ENCODE measurements around the gene FASTKD1. TPM values are rescaled to one million over a fixed set of nuclear protein-coding genes. Genes with fewer than 3 reads are reported as not detected.
"Not testable (repeated sequence)": the region's sequence is repeated elsewhere in the genome, so short reads cannot be mapped to it uniquely, and the experiment has no call there.

FASTKD1 gene
- total RNA-seq, 4 donors from 2014 or later, result 8.6 to 12.2 (median 10.6) TPM

GRCh38 chr2:169613876-169614275, 40.2 kb upstream of the FASTKD1 start:
- Histone ChIP-seq H3K27me3 (no peaks in the 10 kb centered on the region), H3K4me1 (no peaks in the 10 kb centered on the region), H3K36me3 (peaks cover 4 to 97% of the 10 kb centered on the region in 2 donors), H3K4me3 (no peak overlapping the region), H3K9me3 (no peaks in the 10 kb centered on the region), H3K27ac (no peak overlapping the region)
- WGBS, 2 donors (ENCODE audit: low coverage in 1 of 2), result 82 to 85% methylated on average over 2 of the region's 2 CpGs
- no peak for ATAC-seq
- TF ChIP-seq POLR2AphosphoS5 (IDR thresholded peaks at IDR 0.05) (no peak), EP300 (IDR thresholded peaks at IDR 0.05) (no peak), POLR2A (IDR thresholded peaks at IDR 0.05) (no peak)
- TF ChIP-seq, protein P1, sequence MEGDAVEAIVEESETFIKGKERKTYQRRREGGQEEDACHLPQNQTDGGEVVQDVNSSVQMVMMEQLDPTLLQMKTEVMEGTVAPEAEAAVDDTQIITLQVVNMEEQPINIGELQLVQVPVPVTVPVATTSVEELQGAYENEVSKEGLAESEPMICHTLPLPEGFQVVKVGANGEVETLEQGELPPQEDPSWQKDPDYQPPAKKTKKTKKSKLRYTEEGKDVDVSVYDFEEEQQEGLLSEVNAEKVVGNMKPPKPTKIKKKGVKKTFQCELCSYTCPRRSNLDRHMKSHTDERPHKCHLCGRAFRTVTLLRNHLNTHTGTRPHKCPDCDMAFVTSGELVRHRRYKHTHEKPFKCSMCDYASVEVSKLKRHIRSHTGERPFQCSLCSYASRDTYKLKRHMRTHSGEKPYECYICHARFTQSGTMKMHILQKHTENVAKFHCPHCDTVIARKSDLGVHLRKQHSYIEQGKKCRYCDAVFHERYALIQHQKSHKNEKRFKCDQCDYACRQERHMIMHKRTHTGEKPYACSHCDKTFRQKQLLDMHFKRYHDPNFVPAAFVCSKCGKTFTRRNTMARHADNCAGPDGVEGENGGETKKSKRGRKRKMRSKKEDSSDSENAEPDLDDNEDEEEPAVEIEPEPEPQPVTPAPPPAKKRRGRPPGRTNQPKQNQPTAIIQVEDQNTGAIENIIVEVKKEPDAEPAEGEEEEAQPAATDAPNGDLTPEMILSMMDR (IDR thresholded peaks at IDR 0.05), result no peak

- no peak for ATAC-seq
- 100% methylated on average over 1 of the region's 2 CpGs for WGBS, 2 donors (ENCODE audit: low coverage in 1 of 2)
Observed at GRCh38 chr2:169609264-169609663, 35.6 kb upstream of the FASTKD1 start.

GRCh38 chr2:169599568-169599967, 25.9 kb upstream of the FASTKD1 start:
- peaks cover 0 to 8% of the 10 kb centered on the region in 2 donors for H3K36me3 ChIP-seq
- no peaks in the 10 kb centered on the region for H3K27me3 ChIP-seq
- no peak overlapping the region for H3K27ac ChIP-seq
- no peak for ATAC-seq
- TF ChIP-seq POLR2A (IDR thresholded peaks at IDR 0.05) (no peak), POLR2AphosphoS5 (IDR thresholded peaks at IDR 0.05) (no peak), EP300 (IDR thresholded peaks at IDR 0.05) (no peak)
- TF ChIP-seq, protein P1 (IDR thresholded peaks at IDR 0.05), result no peak
- H3K4me3 ChIP-seq, result no peak overlapping the region
- H3K9me3 ChIP-seq, result no peaks in the 10 kb centered on the region
- peaks cover 0 to 5% (median 0%) of the 10 kb centered on the region in 3 donors for H3K4me1 ChIP-seq

More at GRCh38 chr2:169609264-169609663, 35.6 kb upstream of the FASTKD1 start:
- TF ChIP-seq POLR2A (IDR thresholded peaks at IDR 0.05) (no peak), POLR2AphosphoS5 (IDR thresholded peaks at IDR 0.05) (no peak), EP300 (IDR thresholded peaks at IDR 0.05) (no peak)
- TF ChIP-seq, protein P1 (IDR thresholded peaks at IDR 0.05), result no peak
- no peaks in the 10 kb centered on the region for H3K27me3 ChIP-seq
- no peak overlapping the region for H3K4me3 ChIP-seq
- H3K9me3 ChIP-seq, result no peaks in the 10 kb centered on the region
- no peak overlapping the region for H3K27ac ChIP-seq
- peaks cover 4 to 99% of the 10 kb centered on the region in 2 donors for H3K36me3 ChIP-seq
- no peaks in the 10 kb centered on the region for H3K4me1 ChIP-seq

DNA sequence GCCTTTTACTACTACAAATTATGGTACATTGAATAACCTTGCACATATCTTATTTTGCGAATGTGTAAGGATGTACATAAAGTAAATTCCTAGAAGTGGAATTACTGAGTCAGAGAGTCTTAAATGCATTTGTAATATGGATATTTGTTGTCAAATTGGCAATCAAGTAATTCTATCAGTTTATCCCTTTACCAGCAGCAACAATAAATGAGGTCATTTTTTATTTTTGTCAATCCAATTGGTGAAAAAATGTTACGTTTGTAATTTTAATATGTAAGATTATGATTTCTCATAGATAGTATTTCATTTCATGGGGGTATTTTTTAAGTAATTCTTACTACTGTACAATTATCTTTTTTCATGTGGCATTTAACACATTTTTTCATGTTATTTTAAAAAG, 25.3 kb upstream of the FASTKD1 start:
- H3K27ac ChIP-seq, result no peak overlapping the region
- H3K36me3 ChIP-seq, result peaks cover 0 to 5% of the 10 kb centered on the region in 2 donors
- no peaks in the 10 kb centered on the region for H3K27me3 ChIP-seq
- no peak for ATAC-seq
- H3K4me3 ChIP-seq, result no peak overlapping the region
- TF ChIP-seq POLR2A (IDR thresholded peaks at IDR 0.05), result no peak
- TF ChIP-seq, protein P1 (IDR thresholded peaks at IDR 0.05), result no peak
- TF ChIP-seq POLR2AphosphoS5 (IDR thresholded peaks at IDR 0.05), result no peak
- TF ChIP-seq EP300 (IDR thresholded peaks at IDR 0.05), result no peak
- 90 to 95% methylated on average over 2 of the region's 2 CpGs for WGBS, 2 donors (ENCODE audit: low coverage in 1 of 2)
- H3K9me3 ChIP-seq, result no peaks in the 10 kb centered on the region
- peaks cover 0 to 5% (median 0%) of the 10 kb centered on the region in 3 donors for H3K4me1 ChIP-seq

DNA sequence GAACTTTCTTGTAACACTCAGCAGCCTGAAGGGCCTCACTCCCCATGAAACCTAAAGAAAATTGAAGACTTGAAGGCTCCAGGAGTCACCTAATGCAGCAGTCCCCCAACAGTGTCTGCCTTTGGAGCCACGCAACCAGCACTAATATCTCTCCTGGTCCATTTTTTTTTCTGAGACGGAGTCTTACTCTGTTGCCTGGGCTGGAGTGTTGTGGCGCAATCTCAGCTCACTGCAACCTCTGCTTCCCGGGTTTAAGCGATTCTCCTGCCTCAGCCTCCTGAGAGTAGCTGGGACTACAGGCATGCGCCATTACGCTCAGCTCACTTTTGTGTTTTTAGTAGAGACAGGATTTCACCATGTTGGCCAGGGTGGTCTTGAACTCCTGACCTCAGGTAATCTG, 22.9 kb upstream of the FASTKD1 start:
- H3K27ac ChIP-seq, ATAC-seq, H3K27me3 ChIP-seq, H3K9me3 ChIP-seq, H3K36me3 ChIP-seq, H3K4me3 ChIP-seq, H3K4me1 ChIP-seq: not testable (repeated sequence)
- 92 to 98% methylated on average over 5 to 7 of the region's 7 CpGs for WGBS, 2 donors (ENCODE audit: low coverage in 1 of 2)
